Uterine smooth muscle cell (primary cell): ENCODE data around the gene FAT4. TPM values are rescaled to one million over a fixed set of nuclear protein-coding genes. Genes with fewer than 3 reads are reported as not detected.

Experiments used
- total RNA-seq: library from RNA; depleted of rRNA; stranded (reverse); fragments of >200 nt; gene quantifications from 2 replicates; pipeline ENCODE4 v1.2.3, GENCODE V29; 2014

The FAT4 gene
- 6.6 and 9.9 TPM in 2 replicates for total RNA-seq

GRCh38 chr4:125314676-125315575 is at the start of gene FAT4:
Gene FAT4, plus strand, starts transcription at chr4:125314955. Its CDS starts 1,457 bp downstream, at chr4:125316412.

